K562 (cell line): ENCODE measurements around the gene TANK. TPM values are rescaled to one million over a fixed set of nuclear protein-coding genes. Genes with fewer than 3 reads are reported as not detected.

Source experiments
- ATAC-seq: fragments of 200-7000 bp; cut with Tn5 transposase; 3 replicates; pipeline ENCODE4 v1.9.1; 2020; ENCODE audit warnings: moderate library complexity
- BruUV-seq: library from RNA; stranded (reverse); fragments of 400-500 nt; replicated peaks from 2 replicates; lab custom pipeline; 2021; lab: Mats Ljungman, UMichigan
- CTCF ChIA-PET: fragments of 300-600 bp; formaldehyde crosslinking; extraction: SDS; loops from one replicate; lab custom pipeline; 2021; ENCODE audit warnings: low intra/inter-chr PET ratio; lab: Yijun Ruan, JAX
- POLR2A ChIA-PET: fragments of 300-600, 350-650 bp; sonication (Branson Sonifier 250); formaldehyde crosslinking; extraction: SDS; loops from one replicate; lab custom pipeline; 2021; ENCODE audit warnings: antibody characterized with exemption, inconsistent platforms; lab: Yijun Ruan, JAX
- DNase-seq, 4 experiments: peaks; one replicate each; pipeline versions ENCODE4 v3.0.0 to v3.0.0-alpha.2; 2011 to 2018; ENCODE audit warnings: low spot score in 3 of 4, mixed read lengths in 3 of 4; ENCODE audit errors: extremely low read depth in 1 of 4
- FAIRE-seq: peaks from 2 replicates; lab custom pipeline; 2011; peaks lifted over from hg19 to GRCh38; lab: Jason Lieb, UNC
- H2AFZ ChIP-seq: 2 replicates; pipeline ENCODE4 v1.6.0; 2011; ENCODE audit warnings: low read depth, low read length, control low read depth, inconsistent platforms
- H3K27ac ChIP-seq: fragments of 200-600 bp; 3 replicates; pipeline ENCODE4 v1.8.0; 2011; ENCODE audit warnings: low read depth, mild to moderate bottlenecking, control low read depth, inconsistent platforms, low read length, moderate library complexity, mixed read lengths; ENCODE audit errors: extremely low read depth
- H3K27me3 ChIP-seq, 2 experiments: fragments of 300-600 bp in 1 of 2; 2 replicates in 1 of 2; 3 replicates in 1 of 2; pipeline versions ENCODE4 v1.6.0 to v1.8.0; 2011; ENCODE audit warnings: inconsistent platforms in 2 of 2, low read length in 2 of 2, mild to moderate bottlenecking in 1 of 2, mixed read lengths in 1 of 2, moderate library complexity in 1 of 2; ENCODE audit not compliant: control insufficient read depth in 2 of 2, insufficient read depth in 2 of 2
- H3K36me3 ChIP-seq: fragments of 300-600 bp; 3 replicates; pipeline ENCODE4 v1.8.0; 2011; ENCODE audit warnings: mild to moderate bottlenecking, low read length, inconsistent platforms; ENCODE audit not compliant: control insufficient read depth, insufficient read depth
- H3K4me1 ChIP-seq, 2 experiments: fragments of 200-600 bp in 1 of 2; replicated peaks in 1 of 2; 2 replicates in 1 of 2; 3 replicates in 1 of 2; pipeline versions ENCODE4 v1.5.1 to v1.8.0; 2011; ENCODE audit warnings: inconsistent platforms in 2 of 2, low read length in 2 of 2, mild to moderate bottlenecking in 1 of 2, mixed read lengths in 1 of 2, moderate library complexity in 1 of 2; ENCODE audit not compliant: control insufficient read depth in 2 of 2, insufficient read depth in 2 of 2
- H3K4me2 ChIP-seq: 2 replicates; pipeline ENCODE4 v1.6.1; 2011; ENCODE audit warnings: low read length, control low read depth, inconsistent platforms, mixed read lengths; ENCODE audit not compliant: insufficient read depth
- H3K4me3 ChIP-seq: fragments of 200-600 bp; sonication (generic), shearing (Covaris generic); 2 replicates; pipeline ENCODE4 v1.5.1; 2016; ENCODE audit warnings: control low read depth, inconsistent platforms
- H3K79me2 ChIP-seq: fragments of 200-600 bp; 3 replicates; pipeline ENCODE4 v1.8.0; 2011; ENCODE audit warnings: low read length, inconsistent platforms; ENCODE audit not compliant: control insufficient read depth, insufficient read depth
- H3K9ac ChIP-seq, 2 experiments: 2 replicates each; pipeline versions ENCODE4 v1.6.0 to v1.6.1; 2011; ENCODE audit warnings: low read depth in 2 of 2, low read length in 2 of 2, control low read depth in 1 of 2, inconsistent platforms in 1 of 2, mild to moderate bottlenecking in 1 of 2, mixed read lengths in 1 of 2; ENCODE audit not compliant: insufficient read depth in 1 of 2
- H3K9me1 ChIP-seq: one replicate; pipeline ENCODE4 v1.6.0; 2011; ENCODE audit warnings: inconsistent platforms, mild to moderate bottlenecking, low read length, moderate library complexity; ENCODE audit not compliant: control insufficient read depth, insufficient read depth
- H3K9me3 ChIP-seq: replicated peaks from 2 replicates; pipeline ENCODE4 v1.5.1; 2011; ENCODE audit warnings: low read depth, low read length, inconsistent platforms; ENCODE audit not compliant: control insufficient read depth, insufficient read depth
- H4K20me1 ChIP-seq: replicated peaks from 2 replicates; pipeline ENCODE4 v1.6.1; 2011; ENCODE audit warnings: low read length, inconsistent platforms, mixed read lengths; ENCODE audit not compliant: control insufficient read depth, insufficient read depth
- ATF3 ChIP-seq, 2 experiments: fragments of 450-650 bp in 1 of 2; sonication (generic) in 1 of 2; formaldehyde crosslinking in 1 of 2; IDR thresholded peaks in 1 of 2; conservative IDR thresholded peaks in 1 of 2; 2 replicates each; pipeline versions ENCODE4 v1.6.1 to v1.8.1; 2016 to 2023; ENCODE audit warnings: mild to moderate bottlenecking in 2 of 2, moderate library complexity in 2 of 2, inconsistent platforms in 1 of 2, missing genetic modification reagents in 1 of 2
- ATF7 ChIP-seq: fragments of 450-650 bp; IDR thresholded peaks from 2 replicates; pipeline ENCODE4 v1.7.1; 2014; ENCODE audit warnings: mild to moderate bottlenecking, moderate library complexity
- CHCHD3 ChIP-seq: fragments of 250-450 bp; sonication (Bioruptor Pico); IDR thresholded peaks from 2 replicates; pipeline ENCODE4 v2.1.2; 2022; ENCODE audit warnings: mild to moderate bottlenecking
- CHD2 ChIP-seq: IDR thresholded peaks from 2 replicates; pipeline ENCODE4 v1.6.1; 2011; ENCODE audit warnings: low read depth, low read length
- MED1 ChIP-seq: sonication (generic); formaldehyde crosslinking; IDR thresholded peaks from 2 replicates; pipeline ENCODE4 v1.8.1; 2023; ENCODE audit warnings: missing genetic modification reagents, borderline replicate concordance
- NEUROD1 ChIP-seq: fragments of 150-350 bp; IDR thresholded peaks from 2 replicates; pipeline ENCODE4 v1.6.1; 2014; ENCODE audit warnings: borderline replicate concordance, low read length, low read depth; ENCODE audit not compliant: partially characterized antibody
- TBP ChIP-seq: optimal IDR thresholded peaks from 2 replicates; pipeline ENCODE3; 2011; ENCODE audit warnings: low read depth, low read length, improper control_type of control experiment
- ZHX1 ChIP-seq: fragments of 150-350 bp; conservative IDR thresholded peaks from 2 replicates; pipeline ENCODE4 v1.6.1; 2014; ENCODE audit warnings: low read length
- ZNF395 ChIP-seq: fragments of 200-800 bp; sonication (Bioruptor generic); IDR thresholded peaks from 2 replicates; pipeline ENCODE4 v1.6.1; 2017; ENCODE audit warnings: missing genetic modification characterization, missing compliant biosample characterization
- WGBS: fragments of 100-300 bp; shearing (Covaris generic); methylation state at CpG from one replicate; pipeline ENCODE4 v1.1.6; 2016; ENCODE audit warnings: low coverage, mixed read lengths; ENCODE audit not compliant: insufficient coverage; ENCODE audit errors: missing lambda C conversion rate; 5-methylcytosine and 5-hydroxymethylcytosine counted together
- in situ Hi-C: fragments of 300-500 bp; cut with MboI; formaldehyde crosslinking; loops from 4 replicates; pipeline ENCODE4 v1.15.0; 2018; ENCODE audit warnings: inconsistent platforms, mixed read lengths
- intact Hi-C: fragments of 100-400 bp; cut with micrococcal nuclease; formaldehyde crosslinking; loops from 2 replicates; pipeline ENCODE4 v1.14.2; 2022
- polyA plus RNA-seq, 8 experiments: library from polyadenylated mRNA; depleted of rRNA in 4 of 8; stranded (reverse) in 5 of 8; unstranded in 3 of 8; fragments of >200 nt; fragmentation: Nextera tagmentation in 2 of 8; fragmentation: Illumina TruSeq in 1 of 8; extraction: Ambion mirVana in 2 of 8; extraction: Trizol in 1 of 8; gene quantifications; 2 replicates each; pipeline versions ENCODE4 v1.2.1 to v1.2.3, GENCODE V29; 2011 to 2014; ENCODE audit warnings: inconsistent platforms in 1 of 8, missing spikeins in 1 of 8
- total RNA-seq, 7 experiments: library from RNA; depleted of rRNA in 6 of 7; stranded (reverse); fragments of >200 nt in 6 of 7; fragmentation: Illumina TruSeq in 2 of 7; extraction: Trizol in 2 of 7; gene quantifications; 2 replicates each; pipeline versions ENCODE4 v1.2.1 to v1.2.3, GENCODE V29; 2011 to 2021; ENCODE audit warnings: low replicate concordance in 1 of 7

The TANK gene
- total and polyA plus RNA-seq, 9 of the 15 experiments (the other 6 are each of a cell fraction or from before 2014, with no cell fraction given) = 43.0 to 91.5 (median 54.4) TPM

- 0% methylated on average over 2 of the region's 2 CpGs for WGBS
- Histone ChIP-seq H3K4me1 (no peaks in the 10 kb centered on the region), H3K9ac (no peak overlapping the region), H4K20me1 (no peaks in the 10 kb centered on the region), H3K27me3 (peaks cover 0 to 2% of the 10 kb centered on the region in 2 experiments; a peak in 3 of 5 replicates), H2AFZ (no peak overlapping the region), H3K36me3 (no peaks in the 10 kb centered on the region), H3K9me1 (no peaks in the 10 kb centered on the region), H3K9me3 (no peaks in the 10 kb centered on the region), H3K4me3 (no peak overlapping the region), H3K79me2 (no peaks in the 10 kb centered on the region), H3K27ac (no peak overlapping the region), H3K4me2 (no peak overlapping the region)
- FAIRE-seq = no peak
- ChIA-PET CTCF (no interaction called here), POLR2A (no interaction called here)
- ATAC-seq = no peak
- BruUV-seq = no TSS peak
- in situ Hi-C loops = no loop called here
- no peak for DNase-seq
- intact Hi-C loops = no loop called here
- no peak for TF ChIP-seq ATF7
- no peak for TF ChIP-seq ZNF395 (CRISPR knock-in tag)
- TF ChIP-seq ZHX1 = no peak
- TF ChIP-seq MED1 (CRISPR knock-in tag) = no peak
- no peak for TF ChIP-seq ATF3 (IDR thresholded peaks at IDR 0.05)
- no peak for TF ChIP-seq ATF3 (CRISPR knock-in tag; conservative IDR thresholded peaks at IDR 0.05)
- TF ChIP-seq CHD2 = no peak
- TF ChIP-seq CHCHD3 = no peak
- TF ChIP-seq TBP = no peak
- no peak for TF ChIP-seq NEUROD1
Measured at GRCh38 chr2:161111531-161111930, 48.7 kb upstream of the TANK start.
